Limb (tissue), 2 donors: ENCODE measurements around the gene SLC6A19.
"Not testable (repeated sequence)": the region's sequence is repeated elsewhere in the genome, so short reads cannot be mapped to it uniquely, and the experiment has no call there.

ENCODE experiments used
- DNase-seq, 2 donors: peaks; one replicate each; pipeline ENCODE4 v3.0.0-alpha.2; 2016; ENCODE audit errors: extremely low spot score in 2 of 2

Gene SLC6A19

GRCh38 chr5:1264211-1264610, 62.8 kb downstream of the SLC6A19 start:
- DNase-seq, result no peak

GRCh38 chr5:1265026-1265425, 63.6 kb downstream of the SLC6A19 start:
- DNase-seq, result no peak

GRCh38 chr5:1265461-1266455, 64.4 kb downstream of the SLC6A19 start:
- no peak for DNase-seq

- DNase-seq, result no peak
These were observed 65.4 kb downstream of the SLC6A19 start for GRCh38 chr5:1266791-1267190.

GRCh38 chr5:1267464-1267863, 66.1 kb downstream of the SLC6A19 start:
- DNase-seq, result not testable (repeated sequence)

GRCh38 chr5:1268056-1268455, 66.7 kb downstream of the SLC6A19 start:
- no peak for DNase-seq

GRCh38 chr5:1268666-1269065, 67.3 kb downstream of the SLC6A19 start:
- no peak for DNase-seq

- DNase-seq, result no peak
These were observed 69.0 kb downstream of the SLC6A19 start for GRCh38 chr5:1270426-1270825.

- no peak for DNase-seq
These were observed 69.8 kb downstream of the SLC6A19 start for GRCh38 chr5:1270933-1271914.

- no peak for DNase-seq
These were observed 70.8 kb downstream of the SLC6A19 start for GRCh38 chr5:1272201-1272600.

- no peak for DNase-seq
These were observed 72.3 kb downstream of the SLC6A19 start for GRCh38 chr5:1273745-1274144.

- no peak for DNase-seq
These were observed 73.1 kb downstream of the SLC6A19 start for GRCh38 chr5:1274471-1274870.
